Keratinocyte (primary cell): Measurements from ENCODE around the gene NSG1. TPM values are rescaled to one million over a fixed set of nuclear protein-coding genes. Genes with fewer than 3 reads are reported as not detected.

Experiments
- DNase-seq: peaks from one replicate; pipeline ENCODE4 v3.0.0-alpha.2; 2011; ENCODE audit warnings: low read depth, missing footprints, low spot score
- FAIRE-seq: peaks from 2 replicates; lab custom pipeline; 2011; peaks lifted over from hg19 to GRCh38; lab: Jason Lieb, UNC
- H2AFZ ChIP-seq: 2 replicates; pipeline ENCODE4 v1.6.0; 2012; ENCODE audit warnings: low read length, control low read depth, inconsistent platforms; ENCODE audit not compliant: control insufficient read depth
- H3K27ac ChIP-seq: 2 replicates; pipeline ENCODE4 v1.5.1; 2011; ENCODE audit warnings: low read length; ENCODE audit not compliant: control insufficient read depth, insufficient read depth
- H3K27me3 ChIP-seq: 3 replicates; pipeline ENCODE4 v1.6.0; 2011; ENCODE audit warnings: low read length; ENCODE audit not compliant: control insufficient read depth, insufficient read depth; ENCODE audit errors: extremely low read depth
- H3K36me3 ChIP-seq, 2 experiments: 2 replicates in 1 of 2; 3 replicates in 1 of 2; pipeline ENCODE4 v1.5.1; 2011; ENCODE audit warnings: low read length in 2 of 2, mild to moderate bottlenecking in 1 of 2; ENCODE audit not compliant: control insufficient read depth in 2 of 2, insufficient read depth in 2 of 2; ENCODE audit errors: extremely low read depth in 1 of 2
- H3K4me1 ChIP-seq: 3 replicates; pipeline ENCODE4 v1.5.1; 2011; ENCODE audit warnings: low read length; ENCODE audit not compliant: control insufficient read depth, insufficient read depth; ENCODE audit errors: extremely low read depth
- H3K4me2 ChIP-seq: 3 replicates; pipeline ENCODE4 v1.6.0; 2011; ENCODE audit warnings: low read depth, low read length; ENCODE audit not compliant: control insufficient read depth, insufficient read depth; ENCODE audit errors: extremely low read depth
- H3K4me3 ChIP-seq, 3 experiments: fragments of 200-600 bp in 1 of 3; sonication (generic) in 1 of 3; 2 replicates in 2 of 3; 3 replicates in 1 of 3; pipeline ENCODE4 v1.5.1; 2011 to 2016; ENCODE audit warnings: low read length in 3 of 3, mild to moderate bottlenecking in 3 of 3, control low read depth in 2 of 3, inconsistent platforms in 1 of 3, low read depth in 1 of 3, mixed read lengths in 1 of 3, mixed run types in 1 of 3, moderate library complexity in 1 of 3; ENCODE audit not compliant: control insufficient read depth in 2 of 3, insufficient read depth in 2 of 3; ENCODE audit errors: extremely low read depth in 1 of 3
- H3K79me2 ChIP-seq: 2 replicates; pipeline ENCODE4 v1.6.0; 2012; ENCODE audit warnings: low read length; ENCODE audit not compliant: control insufficient read depth, insufficient read depth
- H3K9ac ChIP-seq: 3 replicates; pipeline ENCODE4 v1.6.0; 2011; ENCODE audit warnings: low read length; ENCODE audit not compliant: control insufficient read depth, insufficient read depth; ENCODE audit errors: extremely low read depth
- H3K9me1 ChIP-seq: 3 replicates; pipeline ENCODE4 v1.6.0; 2011; ENCODE audit warnings: low read length; ENCODE audit not compliant: control insufficient read depth, insufficient read depth; ENCODE audit errors: extremely low read depth
- H3K9me3 ChIP-seq: 2 replicates; pipeline ENCODE4 v1.5.1; 2012; ENCODE audit warnings: low read depth, low read length; ENCODE audit not compliant: control insufficient read depth
- H4K20me1 ChIP-seq: 3 replicates; pipeline ENCODE4 v1.6.0; 2011; ENCODE audit warnings: low read length; ENCODE audit not compliant: control insufficient read depth, insufficient read depth; ENCODE audit errors: extremely low read depth
- EZH2 ChIP-seq: IDR thresholded peaks from one replicate; pipeline ENCODE4 v1.6.1; 2012; ENCODE audit warnings: inconsistent platforms, mild to moderate bottlenecking, low read length, moderate library complexity
- dilution Hi-C: fragments of 300-500 bp; cut with MboI; formaldehyde crosslinking; loops from one replicate; pipeline ENCODE4 v1.7.0; 2020; ENCODE audit warnings: low sequenced_read_pairs; ENCODE audit not compliant: extremely low pct_ligation_motif_present
- polyA plus RNA-seq, 5 experiments: library from polyadenylated mRNA; depleted of rRNA in 3 of 5; stranded (reverse) in 3 of 5; stranded (forward) in 1 of 5; unstranded in 1 of 5; fragments of >200 nt; gene quantifications; 1 replicate in 1 of 5; 2 replicates in 3 of 5; 3 replicates in 1 of 5; pipeline versions ENCODE4 v1.2.1 to v1.2.3, GENCODE V29; 2011 to 2012; ENCODE audit warnings: missing spikeins in 2 of 5, low read depth in 1 of 5, low replicate concordance in 1 of 5
- TF ChIP-seq, protein P1 (sequence below), 3 experiments: IDR thresholded peaks in 1 of 3; conservative IDR thresholded peaks in 1 of 3; optimal IDR thresholded peaks in 1 of 3; 2 replicates in 2 of 3; 3 replicates in 1 of 3; pipeline versions ENCODE3 to v1.5.1; 2011; ENCODE audit warnings: low read length in 3 of 3, mild to moderate bottlenecking in 3 of 3, moderate library complexity in 2 of 3, control low read depth in 1 of 3, inconsistent platforms in 1 of 3; ENCODE audit not compliant: insufficient read depth in 2 of 3; ENCODE audit errors: extremely low read depth in 1 of 3

Gene NSG1
- polyA plus RNA-seq, 1 donor (not counting 4 experiments of a cell fraction or from before 2014, with no cell fraction given): 49.3 TPM

DNA sequence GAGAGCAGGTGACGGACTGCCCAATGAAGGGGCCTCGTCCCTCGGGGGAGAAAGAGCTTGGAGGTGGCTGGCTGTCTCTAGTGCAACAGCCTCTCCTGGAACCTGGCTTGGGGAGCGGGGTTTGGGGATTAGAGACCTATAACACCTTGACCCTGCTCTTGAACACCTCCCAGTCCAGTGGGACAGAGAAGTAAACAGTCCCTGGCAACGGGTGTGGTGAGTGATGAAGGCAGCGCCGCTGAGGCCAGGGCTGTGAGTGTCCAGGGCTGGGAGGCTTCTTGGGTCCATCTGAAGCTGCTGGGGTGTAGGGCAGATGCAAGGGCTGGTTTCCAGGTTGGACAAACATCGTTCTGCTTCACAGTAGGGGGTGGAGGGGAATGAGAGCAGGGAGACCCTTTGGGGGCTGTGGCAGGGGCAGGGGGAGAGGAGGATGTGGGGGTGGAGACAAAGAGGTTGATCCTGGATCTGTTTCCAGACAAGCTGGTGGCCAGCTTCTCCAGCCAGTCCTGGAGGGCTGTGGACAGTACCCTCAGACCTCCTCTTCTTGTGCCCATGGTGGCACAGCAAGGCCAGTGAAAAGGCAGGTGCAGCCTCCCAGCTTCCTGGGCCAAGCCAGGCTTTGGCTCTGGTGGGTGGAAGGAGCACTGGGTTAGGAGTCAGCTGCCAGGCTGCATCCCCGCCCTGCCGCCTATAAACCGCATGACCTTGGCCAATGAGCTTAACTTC lies 3.8 kb downstream of the NSG1 start:
- Histone ChIP-seq H3K4me1 (peaks cover 49% of the 10 kb centered on the region), H3K27ac (no peak overlapping the region), H3K9me3 (no peaks in the 10 kb centered on the region), H4K20me1 (peaks cover 3% of the 10 kb centered on the region), H3K4me3 (no peak overlapping the region), H3K9ac (no peak overlapping the region), H2AFZ (no peak overlapping the region), H3K4me2 (no peak overlapping the region), H3K27me3 (peaks cover 6% of the 10 kb centered on the region), H3K79me2 (no peaks in the 10 kb centered on the region), H3K36me3 (peaks cover 7 to 8% of the 10 kb centered on the region in 2 experiments), H3K9me1 (no peaks in the 10 kb centered on the region)
- DNase-seq (no peak), FAIRE-seq (no peak)
- TF ChIP-seq, protein P1, sequence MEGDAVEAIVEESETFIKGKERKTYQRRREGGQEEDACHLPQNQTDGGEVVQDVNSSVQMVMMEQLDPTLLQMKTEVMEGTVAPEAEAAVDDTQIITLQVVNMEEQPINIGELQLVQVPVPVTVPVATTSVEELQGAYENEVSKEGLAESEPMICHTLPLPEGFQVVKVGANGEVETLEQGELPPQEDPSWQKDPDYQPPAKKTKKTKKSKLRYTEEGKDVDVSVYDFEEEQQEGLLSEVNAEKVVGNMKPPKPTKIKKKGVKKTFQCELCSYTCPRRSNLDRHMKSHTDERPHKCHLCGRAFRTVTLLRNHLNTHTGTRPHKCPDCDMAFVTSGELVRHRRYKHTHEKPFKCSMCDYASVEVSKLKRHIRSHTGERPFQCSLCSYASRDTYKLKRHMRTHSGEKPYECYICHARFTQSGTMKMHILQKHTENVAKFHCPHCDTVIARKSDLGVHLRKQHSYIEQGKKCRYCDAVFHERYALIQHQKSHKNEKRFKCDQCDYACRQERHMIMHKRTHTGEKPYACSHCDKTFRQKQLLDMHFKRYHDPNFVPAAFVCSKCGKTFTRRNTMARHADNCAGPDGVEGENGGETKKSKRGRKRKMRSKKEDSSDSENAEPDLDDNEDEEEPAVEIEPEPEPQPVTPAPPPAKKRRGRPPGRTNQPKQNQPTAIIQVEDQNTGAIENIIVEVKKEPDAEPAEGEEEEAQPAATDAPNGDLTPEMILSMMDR (optimal IDR thresholded peaks at IDR 0.05 in 1 of 3, IDR thresholded peaks at IDR 0.05 in 1 of 3, conservative IDR thresholded peaks at IDR 0.05 in 1 of 3; ENCODE audit: extremely low read depth in 1 of 3, insufficient read depth in 2 of 3, low read length in 3 of 3): no peak
- no peak for TF ChIP-seq EZH2
- dilution Hi-C loops: no loop called here

DNA sequence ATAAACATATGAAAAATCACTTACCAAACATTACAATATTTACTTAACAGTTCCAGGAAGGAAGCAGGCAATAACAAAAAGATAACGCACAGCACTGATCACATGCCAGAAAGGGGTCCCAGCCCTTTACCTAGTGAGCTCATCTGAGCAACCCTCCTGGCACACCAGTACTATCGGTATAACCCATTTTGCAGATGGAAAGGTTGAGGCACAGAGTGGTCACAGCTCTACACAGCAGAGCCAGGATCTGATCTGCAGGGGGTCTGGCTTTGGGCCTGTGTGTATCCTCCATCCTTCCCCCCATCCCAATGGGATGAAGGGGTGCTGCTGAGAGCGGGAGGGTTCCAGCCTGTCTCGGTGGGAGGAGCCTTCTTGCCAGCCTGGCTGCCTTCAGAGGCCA lies 5.0 kb downstream of the NSG1 start:
- Histone ChIP-seq H3K4me2 (peak overlapping the region; percentile 28), H3K9ac (no peak overlapping the region), H3K4me1 (peaks cover 48% of the 10 kb centered on the region), H4K20me1 (peaks cover 3% of the 10 kb centered on the region), H3K27ac (no peak overlapping the region), H3K4me3 (no peak overlapping the region), H3K79me2 (no peaks in the 10 kb centered on the region), H3K9me1 (no peaks in the 10 kb centered on the region), H3K36me3 (peaks cover 8 to 9% of the 10 kb centered on the region in 2 experiments), H2AFZ (no peak overlapping the region), H3K27me3 (no peaks in the 10 kb centered on the region), H3K9me3 (no peaks in the 10 kb centered on the region)
- DNase-seq (no peak), FAIRE-seq (no peak)
- no peak for TF ChIP-seq EZH2
- TF ChIP-seq, protein P1 (optimal IDR thresholded peaks at IDR 0.05 in 1 of 3, IDR thresholded peaks at IDR 0.05 in 1 of 3, conservative IDR thresholded peaks at IDR 0.05 in 1 of 3; ENCODE audit: extremely low read depth in 1 of 3, insufficient read depth in 2 of 3, low read length in 3 of 3): no peak
- dilution Hi-C loops: no loop called here
